Smooth muscle cell (in vitro differentiated cells): ENCODE measurements around the gene ZBTB6. TPM values are rescaled to one million over a fixed set of nuclear protein-coding genes. Genes with fewer than 3 reads are reported as not detected.

ENCODE experiments used
- DNase-seq: peaks from one replicate; lab custom pipeline; 2025; ENCODE audit not compliant: unreplicated experiment; lab: John Stamatoyannopoulos, UW
- H2AFZ ChIP-seq: fragments of 200-600 bp; sonication (generic); 2 replicates; pipeline ENCODE4 v1.6.0; 2016; ENCODE audit warnings: antibody characterized with exemption, low read depth, mild to moderate bottlenecking
- H3F3A ChIP-seq: fragments of 200-600 bp; sonication (generic); 2 replicates; pipeline ENCODE4 v1.6.0; 2017; ENCODE audit warnings: antibody characterized with exemption, low read depth
- H3K27ac ChIP-seq: fragments of 200-600 bp; sonication (generic); 2 replicates; pipeline ENCODE4 v1.5.1; 2016; ENCODE audit warnings: low read depth, mild to moderate bottlenecking
- H3K27me3 ChIP-seq: fragments of 200-600 bp; sonication (generic); 2 replicates; pipeline ENCODE4 v1.6.1; 2016; ENCODE audit warnings: low read depth, mild to moderate bottlenecking
- H3K36me3 ChIP-seq: fragments of 200-600 bp; sonication (generic); 2 replicates; pipeline ENCODE4 v1.5.1; 2016; ENCODE audit warnings: low read depth
- H3K4me1 ChIP-seq: fragments of 200-600 bp; sonication (generic); 2 replicates; pipeline ENCODE4 v1.5.1; 2016; ENCODE audit warnings: low read depth
- H3K4me2 ChIP-seq: fragments of 200-600 bp; sonication (generic); 2 replicates; pipeline ENCODE4 v1.6.0; 2016; ENCODE audit warnings: mild to moderate bottlenecking
- H3K4me3 ChIP-seq: fragments of 200-600 bp; sonication (generic); 2 replicates; pipeline ENCODE4 v1.5.1; 2016; ENCODE audit warnings: mild to moderate bottlenecking
- H3K79me2 ChIP-seq: fragments of 200-600 bp; sonication (generic); 2 replicates; pipeline ENCODE4 v1.6.0; 2016; ENCODE audit warnings: low read depth, mild to moderate bottlenecking
- H3K9ac ChIP-seq: fragments of 200-600 bp; sonication (generic); 2 replicates; pipeline ENCODE4 v1.6.0; 2016; ENCODE audit warnings: low read depth
- H3K9me3 ChIP-seq: fragments of 200-600 bp; sonication (generic); replicated peaks from 2 replicates; pipeline ENCODE4 v1.5.1; 2016; ENCODE audit warnings: low read depth
- H4K20me1 ChIP-seq: fragments of 200-600 bp; sonication (generic); 2 replicates; pipeline ENCODE4 v1.6.0; 2016; ENCODE audit warnings: low read depth
- CTCF ChIP-seq: fragments of 200-600 bp; sonication (generic); IDR thresholded peaks from 2 replicates; pipeline ENCODE4 v1.5.1; 2017; ENCODE audit warnings: borderline replicate concordance, mild to moderate bottlenecking, antibody characterized with exemption; ENCODE audit not compliant: insufficient read depth, poor library complexity, severe bottlenecking
- WGBS: methylation state at CpG from one replicate; pipeline ENCODE4 v1.1.7; 2016; ENCODE audit warnings: low lambda C conversion rate; 5-methylcytosine and 5-hydroxymethylcytosine counted together
- polyA plus RNA-seq: library from polyadenylated mRNA; unstranded; fragments of >200 nt; fragmentation: Nextera tagmentation; extraction: Ambion mirVana; gene quantifications from 2 replicates; pipeline ENCODE4 v1.2.1, GENCODE V29; 2016
- total RNA-seq: library from RNA; depleted of rRNA; stranded (reverse); fragments of >200 nt; gene quantifications from 2 replicates; pipeline ENCODE4 v1.2.3, GENCODE V29; 2014

The ZBTB6 gene
- 13.2 and 18.1 TPM in 2 replicates for total RNA-seq
- 2.7 and 3.8 TPM in 2 replicates for polyA plus RNA-seq

DNA sequence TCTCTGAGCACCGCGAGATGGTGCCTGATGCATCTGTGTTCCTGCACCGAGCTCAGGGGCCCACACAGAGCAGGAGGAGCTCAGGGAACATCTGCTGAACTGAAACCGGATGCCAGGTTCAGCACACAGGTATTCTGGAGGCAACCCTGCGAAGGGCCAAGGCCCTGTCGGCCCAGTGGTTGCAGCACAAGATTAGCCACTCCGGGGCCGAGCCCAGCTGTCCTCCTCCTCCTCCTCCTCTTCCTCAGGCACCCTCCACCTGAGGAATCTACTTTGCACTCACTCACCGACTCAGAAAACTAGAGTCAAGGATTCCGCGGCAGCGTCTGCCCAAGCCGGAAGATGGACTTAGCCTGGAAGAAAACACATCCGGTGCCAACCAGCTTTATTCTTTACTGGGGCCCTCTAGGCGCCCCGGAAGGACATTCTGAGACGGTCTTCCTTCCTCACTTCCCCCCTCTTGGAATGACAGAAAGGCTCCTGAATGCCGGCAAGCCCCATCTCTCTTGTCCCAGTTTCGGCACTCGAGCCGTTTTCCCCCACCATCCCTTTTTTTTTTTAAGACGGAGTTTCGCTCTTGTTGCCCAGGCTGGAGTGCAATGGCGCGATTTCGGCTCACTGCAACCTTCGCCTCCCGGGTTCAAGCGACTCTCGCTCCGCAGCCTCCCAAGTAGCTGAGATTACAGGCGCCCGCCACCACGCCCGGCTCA lies at the start of gene ZBTB6:
TSS of gene ZBTB6 (minus strand) at position 360 of the 710 bp plus-strand sequence. CDS start 1,251 bp downstream, outside the sequence.
- no peaks in the 10 kb centered on the region for H3K27me3 ChIP-seq
- H3K9me3 ChIP-seq: no peaks in the 10 kb centered on the region
- peak within 1 kb of the TSS; percentile 84 for H3K9ac ChIP-seq
- H3K4me2 ChIP-seq: peak within 1 kb of the TSS; percentile 95
- peak within 1 kb of the TSS; percentile 86 for H3K27ac ChIP-seq
- H3K36me3 ChIP-seq: no peaks in the 10 kb centered on the region
- H3K79me2 ChIP-seq: peaks cover 52% of the 10 kb centered on the region
- under 1% methylated on average over 35 of the region's 35 CpGs for WGBS
- no peak for TF ChIP-seq CTCF
- H3K4me3 ChIP-seq: peak within 1 kb of the TSS; percentile 77
- H3F3A ChIP-seq: peaks cover 6% of the 10 kb centered on the region
- H2AFZ ChIP-seq: peak within 1 kb of the TSS; percentile 93
- H4K20me1 ChIP-seq: no peaks in the 10 kb centered on the region
- DNase-seq: peak; percentile 36
- H3K4me1 ChIP-seq: peaks cover 10% of the 10 kb centered on the region

DNA sequence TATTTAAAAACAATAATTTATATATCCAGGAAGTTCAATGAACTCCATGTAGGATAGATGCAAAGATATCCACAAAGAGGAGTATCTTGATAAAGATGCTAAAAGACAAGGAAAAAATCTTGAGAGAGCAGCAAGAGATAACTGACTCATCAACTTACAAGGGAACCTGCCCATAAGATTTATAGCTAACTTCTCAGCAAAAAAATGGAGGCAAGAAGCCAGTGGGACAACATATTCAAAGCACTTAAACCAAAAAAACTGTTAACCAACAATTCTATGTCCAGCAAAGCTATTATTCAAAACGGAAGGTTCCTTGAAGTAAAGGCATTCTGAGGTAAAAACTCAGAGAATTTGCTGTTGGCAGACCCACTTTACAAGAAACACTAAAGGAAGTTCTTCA lies 48.0 kb upstream of the ZBTB6 start:
- no peak overlapping the region for H3K4me2 ChIP-seq
- 91% methylated on average over 1 of the region's 1 CpG for WGBS
- no peak for DNase-seq
- no peak overlapping the region for H3K9ac ChIP-seq
- H3F3A ChIP-seq: no peaks in the 10 kb centered on the region
- TF ChIP-seq CTCF: no peak
- no peak overlapping the region for H2AFZ ChIP-seq
- H3K4me3 ChIP-seq: no peak overlapping the region
- H3K79me2 ChIP-seq: peaks cover 28% of the 10 kb centered on the region
- H3K36me3 ChIP-seq: no peaks in the 10 kb centered on the region
- H4K20me1 ChIP-seq: peaks cover 14% of the 10 kb centered on the region
- no peaks in the 10 kb centered on the region for H3K9me3 ChIP-seq
- no peaks in the 10 kb centered on the region for H3K27me3 ChIP-seq
- H3K4me1 ChIP-seq: no peaks in the 10 kb centered on the region
- H3K27ac ChIP-seq: no peak overlapping the region

DNA sequence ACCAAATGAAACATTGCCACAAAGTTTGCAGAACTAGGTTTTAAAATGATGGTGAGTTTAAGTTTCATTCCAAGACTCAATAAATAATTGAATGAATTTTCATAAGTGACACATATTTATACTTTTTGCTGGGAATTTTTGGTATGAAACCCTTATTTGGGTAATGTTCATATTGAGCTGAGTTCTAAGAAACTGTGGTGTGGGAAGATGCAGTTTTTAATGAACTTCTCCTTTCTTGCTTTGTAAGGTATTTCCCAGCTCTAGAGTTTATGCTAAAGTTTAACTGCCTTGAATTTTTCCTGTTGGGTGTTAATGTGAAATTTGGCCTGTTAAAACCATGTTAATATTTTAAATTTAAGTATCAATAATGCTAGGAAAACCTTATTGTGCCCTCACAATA lies 42.8 kb upstream of the ZBTB6 start:
- Histone ChIP-seq H3K4me1 (no peaks in the 10 kb centered on the region), H2AFZ (no peak overlapping the region), H3K27ac (no peak overlapping the region), H3F3A (no peaks in the 10 kb centered on the region), H3K79me2 (peaks cover 71% of the 10 kb centered on the region), H3K9ac (no peak overlapping the region), H4K20me1 (peaks cover 65% of the 10 kb centered on the region), H3K36me3 (no peaks in the 10 kb centered on the region), H3K4me2 (no peak overlapping the region), H3K4me3 (no peak overlapping the region), H3K9me3 (no peaks in the 10 kb centered on the region), H3K27me3 (no peaks in the 10 kb centered on the region)
- TF ChIP-seq CTCF: no peak
- no peak for DNase-seq

- Histone ChIP-seq H3K4me1 (no peaks in the 10 kb centered on the region), H3K4me3 (no peak overlapping the region), H3K79me2 (peaks cover 88% of the 10 kb centered on the region), H3K4me2 (no peak overlapping the region), H3K9me3 (no peaks in the 10 kb centered on the region), H3F3A (no peaks in the 10 kb centered on the region), H4K20me1 (peaks cover 82% of the 10 kb centered on the region), H2AFZ (no peak overlapping the region), H3K27me3 (no peaks in the 10 kb centered on the region), H3K36me3 (no peaks in the 10 kb centered on the region), H3K9ac (no peak overlapping the region), H3K27ac (peak overlapping the region; percentile 7)
- TF ChIP-seq CTCF: no peak
- no peak for DNase-seq
Measured at GRCh38 chr9:122954253-122954691, 41.1 kb upstream of the ZBTB6 start.
